Jurkat, Clone E6-1 (cell line): ENCODE data around the gene ZSWIM9.
"Not testable (repeated sequence)": the region's sequence is repeated elsewhere in the genome, so short reads cannot be mapped to it uniquely, and the experiment has no call there.

ENCODE experiments used
- DNase-seq: peaks from one replicate; pipeline ENCODE4 v3.0.0-alpha.2; 2011; ENCODE audit warnings: low read depth, low spot score
- H3K4me3 ChIP-seq: 2 replicates; pipeline ENCODE4 v1.5.1; 2011; ENCODE audit warnings: mild to moderate bottlenecking, low read length, control low read depth, moderate library complexity

ZSWIM9 gene

DNA sequence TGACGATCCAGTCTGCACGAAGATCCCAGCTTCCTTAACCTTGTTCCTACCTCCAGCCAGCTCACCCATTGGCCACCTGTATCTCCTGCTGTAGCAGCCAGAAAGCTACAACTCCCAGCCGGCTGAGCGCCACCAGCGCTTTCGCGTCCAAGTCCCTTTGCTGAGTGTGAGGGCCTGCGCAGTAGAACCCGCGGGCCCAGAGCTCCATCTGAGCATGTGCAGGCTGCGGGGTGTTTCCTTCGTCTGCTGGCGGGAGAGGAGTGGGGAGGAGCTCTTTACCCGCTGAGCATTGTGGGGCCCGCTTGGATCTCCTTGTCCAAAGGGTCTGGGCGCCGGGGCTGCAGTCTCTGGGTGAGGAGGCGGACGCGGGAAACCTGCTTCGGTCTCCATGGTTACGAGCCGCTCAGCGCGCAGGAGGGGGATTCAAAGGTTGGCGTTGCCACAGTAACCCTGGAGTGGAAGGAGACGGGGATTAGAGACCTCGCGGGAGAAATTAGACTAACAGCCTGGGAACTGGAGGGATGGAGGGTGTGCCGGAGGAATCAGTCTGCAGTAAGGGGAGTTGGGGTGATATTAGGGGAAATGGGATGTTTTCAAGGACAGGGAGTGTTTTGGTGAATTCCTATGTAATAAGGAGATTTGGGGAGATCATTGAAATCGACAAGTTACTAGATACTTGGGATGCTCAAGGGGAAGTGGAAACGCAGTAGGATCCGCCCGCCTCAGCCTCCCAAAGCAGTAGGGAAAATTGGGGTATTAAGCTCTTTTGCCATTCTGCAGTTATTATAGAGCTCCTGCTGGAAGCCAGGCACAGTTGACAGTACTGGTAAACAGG, 33.5 kb downstream of the ZSWIM9 start:
- H3K4me3 ChIP-seq, result peak overlapping the region; percentile 86
- peak; percentile 94 for DNase-seq

DNA sequence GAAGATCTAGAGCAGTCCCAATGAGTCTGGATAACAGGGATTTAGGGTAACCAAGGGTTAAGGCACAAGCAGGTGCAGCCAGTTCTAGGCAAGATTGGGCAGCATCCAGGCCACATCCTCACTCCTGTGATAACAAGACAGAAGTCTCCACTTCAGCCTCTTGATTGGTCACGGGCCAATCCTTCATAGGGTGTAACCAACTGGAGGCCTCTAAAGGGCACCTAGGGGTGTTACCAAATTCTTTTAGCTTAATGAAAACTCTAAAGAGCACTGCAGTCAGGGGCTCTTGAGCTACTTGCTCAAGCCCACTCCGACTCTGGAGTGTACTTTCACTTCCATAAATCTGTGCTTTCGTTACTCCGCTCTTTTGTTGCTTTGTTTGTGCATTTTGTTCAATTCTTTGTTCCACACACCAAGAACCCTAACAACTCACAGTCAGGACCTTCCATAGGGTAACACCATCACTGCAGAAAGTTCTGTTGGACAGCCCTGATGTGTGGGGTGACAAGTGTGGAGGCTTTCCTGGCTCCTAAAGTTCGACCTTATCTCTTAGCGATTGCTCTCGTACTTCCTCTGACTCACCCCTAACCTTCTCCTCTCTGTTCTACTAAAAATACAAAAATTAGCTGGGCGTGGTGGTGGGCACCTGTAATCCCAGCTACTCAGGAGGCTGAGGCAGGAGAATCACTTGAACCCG, 36.1 kb downstream of the ZSWIM9 start:
- H3K4me3 ChIP-seq, result no peak overlapping the region
- peak; percentile 18 for DNase-seq

DNA sequence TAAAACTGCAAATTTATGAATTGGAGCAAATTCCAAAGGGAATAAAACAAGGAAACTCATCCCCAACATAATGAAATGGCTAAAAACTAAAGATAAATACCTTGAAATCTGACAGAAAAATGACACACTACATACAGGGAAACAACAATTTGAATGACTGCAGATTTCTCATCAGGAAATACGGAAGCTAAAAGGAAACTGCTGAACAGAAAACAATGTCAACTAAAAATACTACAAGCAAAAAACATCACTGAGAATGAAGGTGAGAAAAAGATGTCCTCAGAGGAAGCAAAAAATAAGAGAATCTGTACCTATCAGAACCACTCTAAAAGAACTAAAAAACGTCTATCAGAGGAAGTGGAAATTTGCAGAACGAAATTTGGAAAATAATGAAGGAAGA, 39.5 kb downstream of the ZSWIM9 start:
- no peak for DNase-seq
- H3K4me3 ChIP-seq, result no peak overlapping the region

DNA sequence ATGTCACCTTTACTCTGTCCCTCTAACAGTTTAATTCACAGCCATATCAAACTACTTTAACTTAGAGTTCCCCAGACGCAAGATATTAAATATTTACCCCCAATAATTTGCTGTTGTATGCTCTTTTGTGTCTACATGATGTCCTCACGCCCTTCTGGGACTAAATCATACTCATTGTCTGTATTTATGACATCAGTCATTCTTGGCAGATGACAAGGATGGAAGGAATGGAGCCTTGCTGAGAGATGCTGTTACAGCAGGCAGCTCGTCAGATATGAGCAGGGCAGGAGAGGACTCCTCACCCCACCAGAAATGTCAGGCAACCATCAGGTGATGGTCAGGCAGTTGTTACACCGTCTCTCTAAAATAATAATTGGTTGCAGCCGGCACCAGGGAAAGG, 43.5 kb downstream of the ZSWIM9 start:
- H3K4me3 ChIP-seq, result no peak overlapping the region
- no peak for DNase-seq

DNA sequence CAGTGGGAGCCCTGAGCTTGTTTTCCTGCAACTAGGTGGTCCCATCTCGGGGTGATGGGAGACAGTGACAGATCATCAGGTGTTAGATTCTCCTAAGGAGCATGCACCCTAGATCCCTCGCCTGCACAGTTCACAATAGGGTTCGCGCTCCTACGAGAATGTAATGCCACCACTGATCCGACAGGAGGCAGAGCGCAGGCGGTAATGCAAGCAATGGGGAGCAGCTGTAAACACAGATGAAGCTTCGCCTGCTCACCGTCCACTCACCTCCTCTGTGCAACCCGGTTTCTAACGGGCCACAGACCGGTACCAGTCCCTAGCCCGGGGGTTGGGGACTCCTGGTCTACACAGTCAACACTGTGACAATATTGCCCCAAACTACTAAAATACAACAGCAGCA, 46.5 kb downstream of the ZSWIM9 start:
- DNase-seq, result no peak

DNA sequence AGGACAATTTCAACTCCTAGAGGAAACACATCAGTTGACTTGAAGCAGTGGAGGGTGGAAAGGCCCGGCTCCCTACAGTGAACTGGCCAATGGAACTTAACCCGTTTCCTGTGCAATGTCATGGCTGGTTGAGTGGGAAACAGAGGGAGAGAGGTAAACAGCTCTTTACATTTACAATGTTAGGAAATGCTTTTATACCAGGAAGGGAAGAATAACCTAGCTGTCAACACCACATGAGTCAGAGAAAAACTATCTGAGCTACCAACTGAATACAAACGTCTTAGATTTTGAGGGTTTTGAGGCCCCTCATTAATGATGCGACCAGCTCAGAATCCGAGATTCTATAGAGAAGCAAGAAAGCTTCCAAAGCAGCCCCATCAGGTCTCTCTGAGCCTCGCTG, 48.5 kb downstream of the ZSWIM9 start:
- DNase-seq, result no peak
- H3K4me3 ChIP-seq, result no peak overlapping the region

More for the DNA sequence above, 46.5 kb downstream of the ZSWIM9 start:
- H3K4me3 ChIP-seq, result no peak overlapping the region

DNA sequence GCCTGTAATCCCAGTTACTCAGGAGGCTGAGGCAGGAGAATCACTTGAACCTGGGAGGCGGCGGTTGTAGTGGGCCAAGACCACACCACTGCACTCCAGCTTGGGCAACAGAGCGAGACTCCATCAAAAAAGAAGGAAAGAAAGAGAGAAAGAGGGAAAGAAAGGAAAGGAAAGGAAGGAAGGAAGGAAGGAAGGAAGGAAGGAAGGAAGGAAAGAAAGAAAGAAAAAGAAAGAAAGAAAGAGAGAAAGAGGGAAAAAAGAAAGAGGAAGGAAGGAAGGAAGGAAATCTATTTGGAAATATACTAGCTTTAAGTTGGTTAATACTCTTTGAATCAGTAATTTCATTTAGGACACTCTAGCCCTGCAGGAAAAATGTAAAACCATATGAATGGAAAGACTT, 50.3 kb downstream of the ZSWIM9 start:
- not testable (repeated sequence) for DNase-seq, H3K4me3 ChIP-seq

DNA sequence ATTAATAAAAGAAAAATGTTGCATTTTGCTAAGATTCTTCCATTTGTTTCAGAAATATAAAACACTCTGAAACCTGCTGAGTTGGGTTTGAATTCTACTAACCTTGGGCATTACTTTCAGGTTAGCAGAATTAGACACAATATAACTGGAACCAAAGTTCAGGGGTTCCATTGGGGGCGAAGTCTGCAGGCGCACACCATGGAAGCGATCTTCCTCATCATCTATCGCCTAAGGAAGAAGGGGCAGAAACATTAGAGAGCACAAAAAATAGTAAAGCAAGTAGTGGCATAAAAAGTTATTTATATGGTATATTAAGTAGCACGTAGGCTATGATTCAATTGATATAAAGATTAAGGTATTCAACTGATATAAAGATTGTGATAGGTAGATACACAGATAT, 51.1 kb downstream of the ZSWIM9 start:
- H3K4me3 ChIP-seq, result no peak overlapping the region

DNA sequence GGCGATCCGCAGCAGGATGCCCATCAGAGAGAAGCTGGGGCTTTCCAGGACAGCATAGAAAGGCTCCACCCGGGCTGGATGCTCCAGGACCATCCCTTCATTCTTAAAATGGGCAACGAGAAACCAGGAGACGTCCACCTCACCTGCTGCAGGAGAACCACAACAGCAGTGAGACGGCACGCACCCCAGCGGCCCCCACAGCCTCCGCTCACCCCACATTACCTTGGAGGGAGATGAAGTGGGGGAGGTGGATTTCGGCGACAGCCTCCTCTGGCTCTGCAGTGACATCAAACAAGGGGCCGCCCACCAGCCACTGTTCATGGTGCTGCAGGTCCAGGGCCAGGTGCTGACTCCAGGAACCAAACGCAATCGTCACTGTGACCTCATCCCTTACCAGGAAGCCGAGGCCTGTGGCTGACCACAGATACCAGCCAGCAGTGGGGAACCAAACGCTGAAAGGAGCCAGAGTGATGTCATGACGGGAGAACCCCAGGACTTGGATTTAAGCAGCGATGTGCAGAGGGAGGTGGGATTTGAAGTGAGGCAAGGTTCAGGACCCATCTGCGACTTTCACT, 60.2 kb downstream of the ZSWIM9 start:
- DNase-seq, result no peak
- H3K4me3 ChIP-seq, result no peak overlapping the region

More for the DNA sequence above, 51.1 kb downstream of the ZSWIM9 start:
- no peak for DNase-seq

DNA sequence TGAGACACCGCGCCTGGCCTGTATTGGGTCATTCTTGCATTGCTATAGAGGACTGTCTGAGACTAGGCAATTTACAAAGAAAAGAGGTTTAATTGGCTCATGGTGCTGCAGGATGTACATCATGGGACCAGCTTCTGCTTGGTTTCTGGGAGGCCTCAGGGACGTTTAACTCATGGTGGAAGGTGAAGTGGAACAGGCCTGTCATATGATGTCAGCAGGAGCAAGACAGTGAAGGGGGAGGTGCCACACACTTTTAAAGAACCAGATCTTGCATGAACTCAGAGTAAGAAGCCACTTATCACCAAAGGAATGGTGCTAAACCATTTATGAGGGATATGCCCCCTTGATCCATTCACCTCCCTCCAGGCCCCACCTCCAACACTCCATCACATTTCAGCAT, 66.6 kb downstream of the ZSWIM9 start:
- H3K4me3 ChIP-seq, result no peak overlapping the region
- no peak for DNase-seq

DNA sequence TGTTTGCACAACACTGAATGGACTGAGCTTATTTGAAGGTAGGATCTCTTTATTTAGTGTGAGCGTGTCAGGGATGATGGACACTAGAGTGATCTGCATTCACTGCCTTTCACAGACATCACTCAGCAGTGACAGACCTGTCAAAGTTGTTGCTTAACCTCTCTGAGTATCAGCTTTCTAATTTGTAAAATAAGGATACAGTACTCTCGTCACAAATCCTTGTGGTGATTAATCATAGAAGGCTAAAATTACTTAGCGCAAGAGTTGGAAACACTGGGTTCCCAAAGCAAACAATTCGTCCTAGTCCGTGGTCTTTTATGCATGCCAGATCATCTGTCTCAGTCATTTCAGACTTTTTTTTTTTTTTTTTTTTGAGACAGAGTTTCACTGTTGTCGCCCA, 68.6 kb downstream of the ZSWIM9 start:
- DNase-seq, result no peak
- no peak overlapping the region for H3K4me3 ChIP-seq

DNA sequence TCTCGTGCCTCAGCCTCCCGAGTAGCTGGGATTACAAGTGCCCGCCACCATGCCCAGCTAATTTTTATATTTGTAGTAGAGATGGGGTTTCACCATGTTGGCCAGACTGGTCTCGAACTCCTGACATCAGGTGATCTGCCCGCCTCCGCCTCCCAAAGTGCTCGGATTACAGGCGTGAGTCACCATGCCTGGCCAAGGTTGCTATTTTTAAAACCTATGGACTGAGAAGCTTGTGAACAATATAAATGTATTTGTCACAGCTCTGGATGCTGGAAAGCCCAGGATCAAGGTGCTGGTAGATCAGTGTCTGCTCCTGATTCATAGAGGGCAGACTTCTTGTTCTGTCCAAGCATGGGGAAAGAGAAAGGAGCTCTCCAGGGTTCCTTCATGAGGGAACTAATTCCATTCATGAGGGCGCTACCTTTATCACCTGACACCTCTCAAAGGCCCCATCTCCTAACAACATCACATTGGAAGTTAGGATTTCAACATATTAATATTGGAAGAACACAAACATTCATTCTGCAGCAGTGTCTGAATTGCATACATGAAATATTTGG, 69.2 kb downstream of the ZSWIM9 start:
- no peak overlapping the region for H3K4me3 ChIP-seq
- no peak for DNase-seq

DNA sequence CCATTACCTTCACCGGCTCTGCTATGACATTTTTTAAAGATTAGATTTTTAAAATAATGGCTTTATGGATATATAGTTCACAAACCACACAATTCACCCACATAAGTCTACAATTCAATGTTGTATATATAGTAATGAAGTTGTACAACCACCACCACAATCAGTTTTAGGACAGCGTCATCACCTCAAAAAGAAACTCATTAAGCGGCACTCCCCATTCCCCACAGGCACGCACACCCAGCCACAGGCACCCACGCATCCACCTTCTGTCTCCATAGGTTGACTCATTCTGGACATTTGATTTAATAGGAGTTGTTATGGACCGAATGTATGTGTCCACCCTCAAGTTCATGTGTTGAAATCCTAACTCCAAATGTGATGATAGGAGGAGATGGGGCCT, 71.3 kb downstream of the ZSWIM9 start:
- not testable (repeated sequence) for DNase-seq, H3K4me3 ChIP-seq

DNA sequence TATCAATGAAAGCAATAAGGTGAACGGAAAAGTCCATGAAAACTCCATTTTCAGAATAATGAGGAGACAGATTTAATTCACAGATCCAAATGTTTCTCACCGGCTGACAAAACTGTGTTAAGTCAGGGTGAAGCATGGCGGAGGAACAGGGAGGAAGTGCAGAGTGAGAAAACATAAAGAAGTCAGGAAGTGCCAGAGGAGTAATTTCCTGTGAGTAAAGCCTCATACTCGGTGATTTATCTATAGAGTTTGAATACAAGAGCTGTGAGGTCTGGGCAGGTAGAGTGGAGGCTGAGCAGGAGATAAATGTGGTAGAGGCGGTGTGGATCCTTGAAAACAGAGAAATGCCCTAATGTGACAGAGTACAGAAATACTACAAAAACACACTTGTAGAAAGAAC, 73.8 kb downstream of the ZSWIM9 start:
- peak; percentile 44 for DNase-seq
- no peak overlapping the region; the same call in 1 of the 2 replicates for H3K4me3 ChIP-seq

DNA sequence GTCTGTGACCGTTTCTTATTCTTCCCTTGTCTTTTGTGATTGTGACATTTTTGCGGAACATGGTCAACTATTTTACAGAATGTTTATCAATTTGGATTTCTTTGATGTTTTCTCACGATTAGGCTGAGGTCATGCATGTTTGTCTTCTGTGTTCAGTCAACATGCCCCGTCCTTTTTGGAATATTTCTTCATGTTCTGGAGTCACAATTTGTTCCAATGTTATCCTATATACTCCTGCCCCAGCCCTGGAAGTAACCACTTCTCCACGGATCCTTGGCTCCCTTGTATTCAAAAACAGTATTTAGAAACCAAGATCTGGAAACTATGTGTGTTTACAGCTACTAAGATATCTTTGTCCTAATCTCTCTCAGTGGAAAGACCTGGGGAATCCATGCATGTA, 75.6 kb downstream of the ZSWIM9 start:
- DNase-seq, result no peak
- no peak overlapping the region for H3K4me3 ChIP-seq

DNA sequence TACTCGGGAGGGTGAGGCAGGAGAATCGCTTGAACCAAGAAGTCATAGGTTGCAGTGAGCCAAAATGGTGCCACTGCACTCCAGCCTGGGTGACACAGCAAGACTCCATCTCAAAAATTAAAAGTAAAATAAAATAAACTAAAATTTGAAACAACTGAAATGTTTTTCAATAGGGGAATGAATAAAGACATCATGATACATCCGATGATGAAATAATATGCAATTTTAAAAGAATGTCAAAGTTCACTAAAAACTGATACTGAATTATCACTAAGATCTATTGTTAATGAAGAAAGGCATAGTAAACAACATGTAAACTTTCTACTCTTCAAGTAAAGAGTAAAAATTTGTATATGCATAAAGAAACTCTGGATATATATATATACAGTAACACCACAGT, 76.7 kb downstream of the ZSWIM9 start:
- H3K4me3 ChIP-seq, result no peak overlapping the region
- no peak for DNase-seq
